Measurements from ENCODE around the gene ARHGAP24.

Gene ARHGAP24

GRCh38 chr4:85740431-85740861 is 265.5 kb downstream of the ARHGAP24 start:
- no peak for DNase-seq (ENCODE audit: low read depth in 2 of 2)

GRCh38 chr4:85741381-85741780 is 266.4 kb downstream of the ARHGAP24 start:
- no peak for DNase-seq (ENCODE audit: low read depth in 2 of 2)

- DNase-seq (ENCODE audit: low read depth in 2 of 2) = no peak
Observed at GRCh38 chr4:85741921-85742591, 267.1 kb downstream of the ARHGAP24 start.

- DNase-seq (ENCODE audit: low read depth in 2 of 2) = no peak
Observed at GRCh38 chr4:85744950-85745349, 270.0 kb downstream of the ARHGAP24 start.

GRCh38 chr4:85745939-85746338 is 271.0 kb downstream of the ARHGAP24 start:
- DNase-seq (ENCODE audit: low read depth in 2 of 2) = no peak

GRCh38 chr4:85747882-85748491 is 273.0 kb downstream of the ARHGAP24 start:
- no peak for DNase-seq (ENCODE audit: low read depth in 2 of 2)

- DNase-seq (ENCODE audit: low read depth in 2 of 2) = no peak
Observed at GRCh38 chr4:85748654-85749053, 273.7 kb downstream of the ARHGAP24 start.

GRCh38 chr4:85751866-85752265 is 276.9 kb downstream of the ARHGAP24 start:
- DNase-seq (ENCODE audit: low read depth in 2 of 2) = no peak

- DNase-seq (ENCODE audit: low read depth in 2 of 2) = no peak
Observed at GRCh38 chr4:85755285-85755684, 280.3 kb downstream of the ARHGAP24 start.

GRCh38 chr4:85756938-85757337 is 282.0 kb downstream of the ARHGAP24 start:
- no peak for DNase-seq (ENCODE audit: low read depth in 2 of 2)

- DNase-seq (ENCODE audit: low read depth in 2 of 2) = no peak
Observed at GRCh38 chr4:85759388-85759787, 284.4 kb downstream of the ARHGAP24 start.

- no peak for DNase-seq (ENCODE audit: low read depth in 2 of 2)
Observed at GRCh38 chr4:85760511-85760910, 285.6 kb downstream of the ARHGAP24 start.

- DNase-seq (ENCODE audit: low read depth in 2 of 2) = no peak
Observed at GRCh38 chr4:85761803-85762528, 287.0 kb downstream of the ARHGAP24 start.

GRCh38 chr4:85762529-85762871 is 287.6 kb downstream of the ARHGAP24 start:
- no peak for DNase-seq (ENCODE audit: low read depth in 2 of 2)

- DNase-seq (ENCODE audit: low read depth in 2 of 2) = no peak
Observed at GRCh38 chr4:85763202-85763601, 288.3 kb downstream of the ARHGAP24 start.

GRCh38 chr4:85767649-85768048 is 292.7 kb downstream of the ARHGAP24 start:
- DNase-seq (ENCODE audit: low read depth in 2 of 2) = no peak

GRCh38 chr4:85769009-85769408 is 294.1 kb downstream of the ARHGAP24 start:
- no peak for DNase-seq (ENCODE audit: low read depth in 2 of 2)

GRCh38 chr4:85772470-85772869 is 297.5 kb downstream of the ARHGAP24 start:
- DNase-seq (ENCODE audit: low read depth in 2 of 2) = no peak

GRCh38 chr4:85773372-85773771 is 298.4 kb downstream of the ARHGAP24 start:
- DNase-seq (ENCODE audit: low read depth in 2 of 2) = no peak

- no peak for DNase-seq (ENCODE audit: low read depth in 2 of 2)
Observed at GRCh38 chr4:85774000-85774399, 299.1 kb downstream of the ARHGAP24 start.

GRCh38 chr4:85774489-85774888 is 299.5 kb downstream of the ARHGAP24 start:
- DNase-seq (ENCODE audit: low read depth in 2 of 2) = no peak

GRCh38 chr4:85776096-85776495 is 301.1 kb downstream of the ARHGAP24 start:
- no peak for DNase-seq (ENCODE audit: low read depth in 2 of 2)

- DNase-seq (ENCODE audit: low read depth in 2 of 2) = no peak
Observed at GRCh38 chr4:85776579-85776978, 301.6 kb downstream of the ARHGAP24 start.
